IMR-90 (cell line): ENCODE data around the gene SLC26A6. TPM values are rescaled to one million over a fixed set of nuclear protein-coding genes. Genes with fewer than 3 reads are reported as not detected.

Experiments
- ATAC-seq: fragments of 200-7000 bp; cut with Tn5 transposase; 2 replicates; pipeline ENCODE4 v1.9.1; 2020; ENCODE audit warnings: low read depth, mild to moderate bottlenecking, moderate library complexity
- BruUV-seq: library from RNA; stranded (reverse); fragments of 400-500 nt; replicated peaks from 2 replicates; lab custom pipeline; 2021; lab: Mats Ljungman, UMichigan
- CTCF ChIA-PET: fragments of 300-600 bp; formaldehyde crosslinking; extraction: SDS; loops from one replicate; lab custom pipeline; 2021; ENCODE audit warnings: antibody characterized with exemption; lab: Yijun Ruan, JAX
- POLR2A ChIA-PET: fragments of 300-600 bp; sonication (Branson Sonifier 250); formaldehyde crosslinking; loops from one replicate; lab custom pipeline; 2022; ENCODE audit warnings: antibody characterized with exemption; ENCODE audit not compliant: unreplicated experiment; lab: Charles Lee
- DNase-seq: peaks from one replicate; pipeline ENCODE4 v3.0.0; 2013
- H2AFZ ChIP-seq: replicated peaks from 2 replicates; pipeline ENCODE3; 2013; ENCODE audit warnings: low read length, mild to moderate bottlenecking; ENCODE audit not compliant: poor library complexity
- H2AK5ac ChIP-seq: 2 replicates; pipeline ENCODE4 v1.6.1; 2013; ENCODE audit warnings: low read depth, low read length, inconsistent platforms
- H2AK9ac ChIP-seq: replicated peaks from 2 replicates; pipeline ENCODE3; 2013; ENCODE audit warnings: mild to moderate bottlenecking, low read depth, low read length, moderate library complexity; ENCODE audit not compliant: poor library complexity
- H2BK120ac ChIP-seq: 2 replicates; pipeline ENCODE4 v1.6.1; 2013; ENCODE audit warnings: low read depth, low read length, inconsistent platforms
- H2BK15ac ChIP-seq: 3 replicates; pipeline ENCODE4 v1.6.1; 2013; ENCODE audit warnings: low read depth, low read length, inconsistent platforms
- H2BK20ac ChIP-seq: 2 replicates; pipeline ENCODE4 v1.6.1; 2013; ENCODE audit warnings: low read depth, mild to moderate bottlenecking, inconsistent platforms, low read length, moderate library complexity
- H2BK5ac ChIP-seq: 2 replicates; pipeline ENCODE4 v1.6.1; 2013; ENCODE audit warnings: mild to moderate bottlenecking, low read depth, low read length, inconsistent platforms; ENCODE audit not compliant: poor library complexity, severe bottlenecking
- H3K14ac ChIP-seq: replicated peaks from 2 replicates; pipeline ENCODE4 v1.6.1; 2013; ENCODE audit warnings: low read depth, low read length, inconsistent platforms
- H3K18ac ChIP-seq: 2 replicates; pipeline ENCODE4 v1.6.1; 2013; ENCODE audit warnings: low read depth, low read length, control low read depth
- H3K23ac ChIP-seq: 2 replicates; pipeline ENCODE4 v1.6.1; 2013; ENCODE audit warnings: low read depth, low read length, inconsistent platforms
- H3K27ac ChIP-seq: 2 replicates; pipeline ENCODE4 v1.5.1; 2013; ENCODE audit warnings: mild to moderate bottlenecking, control low read depth, low read length; ENCODE audit not compliant: insufficient read depth
- H3K27me3 ChIP-seq: 2 replicates; pipeline ENCODE4 v1.6.1; 2013; ENCODE audit warnings: low read length; ENCODE audit not compliant: control insufficient read depth, insufficient read depth
- H3K36me3 ChIP-seq: 2 replicates; pipeline ENCODE4 v1.6.1; 2013; ENCODE audit warnings: low read length, mixed read lengths; ENCODE audit not compliant: control insufficient read depth, insufficient read depth
- H3K4ac ChIP-seq: 2 replicates; pipeline ENCODE4 v1.6.1; 2013; ENCODE audit warnings: low read depth, low read length, inconsistent platforms
- H3K4me1 ChIP-seq: 2 replicates; pipeline ENCODE4 v1.6.1; 2013; ENCODE audit warnings: low read length, mixed read lengths; ENCODE audit not compliant: control insufficient read depth, insufficient read depth
- H3K4me2 ChIP-seq: 2 replicates; pipeline ENCODE4 v1.6.1; 2013; ENCODE audit warnings: low read depth, mild to moderate bottlenecking, control low read depth, low read length, moderate library complexity
- H3K4me3 ChIP-seq: 2 replicates; pipeline ENCODE4 v1.5.1; 2013; ENCODE audit warnings: low read depth, mild to moderate bottlenecking, control low read depth, low read length, moderate library complexity; ENCODE audit not compliant: insufficient read depth
- H3K56ac ChIP-seq: 2 replicates; pipeline ENCODE4 v1.6.1; 2013; ENCODE audit warnings: low read length, inconsistent platforms; ENCODE audit not compliant: insufficient read depth; ENCODE audit errors: extremely low read depth
- H3K79me1 ChIP-seq, 2 experiments: 2 replicates each; pipeline ENCODE4 v1.6.1; 2013; ENCODE audit warnings: low read length in 2 of 2, inconsistent platforms in 1 of 2, low read depth in 1 of 2
- H3K9ac ChIP-seq: 2 replicates; pipeline ENCODE4 v1.6.1; 2013; ENCODE audit warnings: low read depth, low read length, control low read depth
- H3K9me1 ChIP-seq: 2 replicates; pipeline ENCODE4 v1.6.1; 2013; ENCODE audit warnings: low read length, inconsistent platforms; ENCODE audit not compliant: insufficient read depth
- H3K9me3 ChIP-seq: 2 replicates; pipeline ENCODE4 v1.6.1; 2013; ENCODE audit warnings: low read length; ENCODE audit not compliant: control insufficient read depth, insufficient read depth
- H4K20me1 ChIP-seq: 2 replicates; pipeline ENCODE4 v1.6.1; 2013; ENCODE audit warnings: low read length, inconsistent platforms; ENCODE audit not compliant: insufficient read depth
- H4K5ac ChIP-seq: 2 replicates; pipeline ENCODE4 v1.6.1; 2013; ENCODE audit warnings: mild to moderate bottlenecking, low read depth, low read length, control low read depth
- H4K8ac ChIP-seq, 2 experiments: 2 replicates each; pipeline ENCODE4 v1.6.1; 2013; ENCODE audit warnings: low read depth in 2 of 2, low read length in 2 of 2, control low read depth in 1 of 2, inconsistent platforms in 1 of 2
- H4K91ac ChIP-seq: 2 replicates; pipeline ENCODE4 v1.6.1; 2013; ENCODE audit warnings: low read depth, low read length, inconsistent platforms; ENCODE audit not compliant: insufficient read depth
- BHLHE40 ChIP-seq: fragments of 150-350 bp; IDR thresholded peaks from 2 replicates; pipeline ENCODE4 v1.6.1; 2016; ENCODE audit warnings: mild to moderate bottlenecking, low read depth, low read length
- CEBPB ChIP-seq: IDR thresholded peaks from 2 replicates; pipeline ENCODE4 v1.6.1; 2012; ENCODE audit warnings: low read depth, low read length, improper control_type of control experiment
- CHD1 ChIP-seq: IDR thresholded peaks from 2 replicates; pipeline ENCODE4 v1.6.1; 2012; ENCODE audit warnings: low read depth, low read length, improper control_type of control experiment
- FOS ChIP-seq: fragments of 150-350 bp; IDR thresholded peaks from 2 replicates; pipeline ENCODE4 v1.6.1; 2016; ENCODE audit warnings: low read depth, low read length
- MAFK ChIP-seq: IDR thresholded peaks from 2 replicates; pipeline ENCODE4 v1.6.1; 2012; ENCODE audit warnings: low read depth, low read length, improper control_type of control experiment
- MAZ ChIP-seq: IDR thresholded peaks from 2 replicates; pipeline ENCODE4 v1.6.1; 2012; ENCODE audit warnings: low read depth, mild to moderate bottlenecking, low read length, improper control_type of control experiment, moderate library complexity, borderline replicate concordance
- MXI1 ChIP-seq: IDR thresholded peaks from 2 replicates; pipeline ENCODE4 v1.6.1; 2012; ENCODE audit warnings: low read depth, mild to moderate bottlenecking, low read length, moderate library complexity, borderline replicate concordance
- NFE2L2 ChIP-seq: fragments of 150-350 bp; IDR thresholded peaks from 2 replicates; pipeline ENCODE4 v1.6.1; 2016; ENCODE audit warnings: low read depth, mild to moderate bottlenecking, low read length
- POLR2A ChIP-seq: IDR thresholded peaks from 2 replicates; pipeline ENCODE4 v1.6.1; 2012; ENCODE audit warnings: mild to moderate bottlenecking, low read depth, low read length
- RAD21 ChIP-seq: IDR thresholded peaks from 2 replicates; pipeline ENCODE4 v1.6.1; 2012; ENCODE audit warnings: low read length, improper control_type of control experiment
- RCOR1 ChIP-seq: IDR thresholded peaks from 2 replicates; pipeline ENCODE4 v1.6.1; 2012; ENCODE audit warnings: mild to moderate bottlenecking, low read length, improper control_type of control experiment; ENCODE audit not compliant: insufficient replicate concordance
- SMC3 ChIP-seq: fragments of 150-350 bp; IDR thresholded peaks from 2 replicates; pipeline ENCODE4 v1.6.1; 2016; ENCODE audit warnings: low read depth, mild to moderate bottlenecking, antibody characterized with exemption, low read length, moderate library complexity
- WGBS, 2 experiments: methylation state at CpG; one replicate each; pipeline versions ENCODE4 v1.1.5 to v1.1.7; 2013; ENCODE audit warnings: missing lambda C conversion rate in 2 of 2; ENCODE audit not compliant: insufficient read length in 1 of 2; ENCODE audit errors: extremely low coverage in 2 of 2; 5-methylcytosine and 5-hydroxymethylcytosine counted together
- dilution Hi-C: fragments of 300-500 bp; cut with HindIII; formaldehyde crosslinking; loops from one replicate; pipeline ENCODE4 v1.14.3; 2018; ENCODE audit warnings: low sequenced_read_pairs; ENCODE audit not compliant: unreplicated experiment
- in situ Hi-C: fragments of 300-500 bp; cut with MboI; formaldehyde crosslinking; loops from 3 replicates; pipeline ENCODE4 v1.14.3; 2019; ENCODE audit warnings: low sequenced_read_pairs, inconsistent platforms, mixed read lengths
- intact Hi-C: fragments of 100-400 bp; cut with micrococcal nuclease; formaldehyde crosslinking; loops from 2 replicates; pipeline ENCODE4 v1.10.0; 2022
- polyA plus RNA-seq, 3 experiments: library from polyadenylated mRNA; depleted of rRNA; stranded (reverse); fragments of >200 nt; gene quantifications; 2 replicates each; pipeline ENCODE4 v1.2.3, GENCODE V29; 2012; ENCODE audit warnings: low replicate concordance in 1 of 3
- total RNA-seq: library from RNA; depleted of rRNA; stranded (reverse); fragments of >200 nt; gene quantifications from 2 replicates; pipeline ENCODE4 v1.2.3, GENCODE V29; 2012
- TF ChIP-seq, protein P1 (sequence below): fragments of 150-350 bp; IDR thresholded peaks from 2 replicates; pipeline ENCODE4 v1.6.1; 2017; ENCODE audit warnings: mild to moderate bottlenecking, antibody characterized with exemption, low read length, low read depth
- TF ChIP-seq, protein P2 (sequence below): fragments of 150-350 bp; IDR thresholded peaks from 2 replicates; pipeline ENCODE4 v1.6.1; 2016; ENCODE audit warnings: low read depth, mild to moderate bottlenecking, low read length, moderate library complexity, borderline replicate concordance
- TF ChIP-seq, protein P3 (sequence below): conservative IDR thresholded peaks from 2 replicates; pipeline ENCODE4 v1.5.1; 2012; ENCODE audit warnings: mild to moderate bottlenecking, low read depth, low read length, improper control_type of control experiment

SLC26A6 gene
- total and polyA plus RNA-seq, 2 of the 4 experiments (the other 2 are of a cell fraction): 11.8 to 34.3 TPM

DNA sequence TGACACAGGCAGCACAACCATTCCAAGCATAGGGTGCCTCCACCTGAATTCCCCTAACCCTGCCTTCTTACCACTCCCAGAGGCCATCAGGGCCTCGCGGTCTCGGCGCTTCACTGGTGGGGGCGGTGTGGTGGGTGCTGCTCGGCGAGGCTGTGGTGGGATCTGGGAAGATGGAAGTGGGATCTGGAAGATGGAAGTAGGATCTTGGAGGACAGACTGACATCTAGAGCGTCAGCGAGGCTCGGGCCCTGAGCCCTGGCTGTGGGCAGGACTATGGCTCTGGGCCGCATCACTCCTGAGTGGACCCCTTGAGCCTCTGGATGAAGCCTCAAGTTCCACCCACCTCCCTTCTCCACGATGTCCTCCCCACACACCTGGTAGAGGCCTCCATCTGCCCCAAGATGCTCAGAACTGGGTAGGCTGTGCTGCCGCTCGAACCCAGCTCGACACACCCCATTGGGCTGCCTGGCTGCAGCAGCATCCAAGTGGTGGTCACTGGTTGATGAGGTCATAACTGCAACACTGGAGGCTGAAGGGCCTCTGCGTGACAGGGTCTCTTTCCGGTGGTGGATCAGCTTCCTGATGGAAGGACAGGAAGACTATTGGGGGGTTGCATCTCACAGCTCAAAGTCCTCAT lies 46.8 kb upstream of the SLC26A6 start:
- Histone ChIP-seq H3K27me3 (no peaks in the 10 kb centered on the region), H3K4ac (no peak overlapping the region), H3K23ac (no peak overlapping the region), H2BK5ac (no peak overlapping the region), H2AFZ (peak overlapping the region; percentile 48), H3K18ac (no peak overlapping the region), H3K4me1 (peaks cover 43% of the 10 kb centered on the region), H4K5ac (no peak overlapping the region), H3K4me2 (no peak overlapping the region), H3K9ac (no peak overlapping the region), H3K9me1 (peaks cover 53% of the 10 kb centered on the region), H3K27ac (no peak overlapping the region), H3K9me3 (no peaks in the 10 kb centered on the region), H3K56ac (no peak overlapping the region), H3K4me3 (no peak overlapping the region), H2AK9ac (peak overlapping the region; percentile 10), H2BK120ac (no peak overlapping the region), H4K91ac (no peak overlapping the region), H4K8ac (no peak overlapping the region), H3K14ac (no peak overlapping the region), H2BK20ac (no peak overlapping the region), H3K79me1 (peaks cover 22 to 76% of the 10 kb centered on the region in 2 experiments), H2AK5ac (0 out of 2 replicates have a peak overlapping the region, but pooled peaks have one; percentile 6), H3K36me3 (peaks cover 50% of the 10 kb centered on the region), H4K20me1 (peaks cover 28% of the 10 kb centered on the region), H2BK15ac (no peak overlapping the region)
- TF ChIP-seq CHD1 (no peak), FOS (no peak), MXI1 (no peak), CEBPB (no peak), BHLHE40 (no peak), MAZ (no peak), MAFK (no peak), RAD21 (no peak), NFE2L2 (no peak), POLR2A (no peak), RCOR1 (no peak), SMC3 (no peak)
- TF ChIP-seq, protein P1, sequence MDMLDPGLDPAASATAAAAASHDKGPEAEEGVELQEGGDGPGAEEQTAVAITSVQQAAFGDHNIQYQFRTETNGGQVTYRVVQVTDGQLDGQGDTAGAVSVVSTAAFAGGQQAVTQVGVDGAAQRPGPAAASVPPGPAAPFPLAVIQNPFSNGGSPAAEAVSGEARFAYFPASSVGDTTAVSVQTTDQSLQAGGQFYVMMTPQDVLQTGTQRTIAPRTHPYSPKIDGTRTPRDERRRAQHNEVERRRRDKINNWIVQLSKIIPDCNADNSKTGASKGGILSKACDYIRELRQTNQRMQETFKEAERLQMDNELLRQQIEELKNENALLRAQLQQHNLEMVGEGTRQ: no peak
- TF ChIP-seq, protein P2, sequence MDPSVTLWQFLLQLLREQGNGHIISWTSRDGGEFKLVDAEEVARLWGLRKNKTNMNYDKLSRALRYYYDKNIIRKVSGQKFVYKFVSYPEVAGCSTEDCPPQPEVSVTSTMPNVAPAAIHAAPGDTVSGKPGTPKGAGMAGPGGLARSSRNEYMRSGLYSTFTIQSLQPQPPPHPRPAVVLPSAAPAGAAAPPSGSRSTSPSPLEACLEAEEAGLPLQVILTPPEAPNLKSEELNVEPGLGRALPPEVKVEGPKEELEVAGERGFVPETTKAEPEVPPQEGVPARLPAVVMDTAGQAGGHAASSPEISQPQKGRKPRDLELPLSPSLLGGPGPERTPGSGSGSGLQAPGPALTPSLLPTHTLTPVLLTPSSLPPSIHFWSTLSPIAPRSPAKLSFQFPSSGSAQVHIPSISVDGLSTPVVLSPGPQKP: no peak
- TF ChIP-seq, protein P3, sequence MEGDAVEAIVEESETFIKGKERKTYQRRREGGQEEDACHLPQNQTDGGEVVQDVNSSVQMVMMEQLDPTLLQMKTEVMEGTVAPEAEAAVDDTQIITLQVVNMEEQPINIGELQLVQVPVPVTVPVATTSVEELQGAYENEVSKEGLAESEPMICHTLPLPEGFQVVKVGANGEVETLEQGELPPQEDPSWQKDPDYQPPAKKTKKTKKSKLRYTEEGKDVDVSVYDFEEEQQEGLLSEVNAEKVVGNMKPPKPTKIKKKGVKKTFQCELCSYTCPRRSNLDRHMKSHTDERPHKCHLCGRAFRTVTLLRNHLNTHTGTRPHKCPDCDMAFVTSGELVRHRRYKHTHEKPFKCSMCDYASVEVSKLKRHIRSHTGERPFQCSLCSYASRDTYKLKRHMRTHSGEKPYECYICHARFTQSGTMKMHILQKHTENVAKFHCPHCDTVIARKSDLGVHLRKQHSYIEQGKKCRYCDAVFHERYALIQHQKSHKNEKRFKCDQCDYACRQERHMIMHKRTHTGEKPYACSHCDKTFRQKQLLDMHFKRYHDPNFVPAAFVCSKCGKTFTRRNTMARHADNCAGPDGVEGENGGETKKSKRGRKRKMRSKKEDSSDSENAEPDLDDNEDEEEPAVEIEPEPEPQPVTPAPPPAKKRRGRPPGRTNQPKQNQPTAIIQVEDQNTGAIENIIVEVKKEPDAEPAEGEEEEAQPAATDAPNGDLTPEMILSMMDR: no peak
- ATAC-seq: no peak
- DNase-seq: no peak
- CTCF ChIA-PET: no interaction called here
- intact Hi-C loops (no loop called here), dilution Hi-C loops (no loop called here), in situ Hi-C loops (no loop called here)
- BruUV-seq: no TSS peak
- 100% methylated on average over 3 of the region's 17 CpGs; no CpG with 5 or more reads in 1 of the 2 experiments for WGBS, 2 experiments
- POLR2A ChIA-PET: no interaction called here
